Measurements from ENCODE around the gene SP7. TPM values are rescaled to one million over a fixed set of nuclear protein-coding genes. Genes with fewer than 3 reads are reported as not detected.

The SP7 gene
- total and polyA plus RNA-seq, 11 donors: not detected

- peaks cover 3 to 48% (median 40%) of the 10 kb centered on the region in 9 donors for H3K36me3 ChIP-seq
- TF ChIP-seq POLR2A (IDR thresholded peaks at IDR 0.05): no peak
- TF ChIP-seq CTCF (IDR thresholded peaks at IDR 0.05): no peak
- peaks cover 22 to 61% (median 55%) of the 10 kb centered on the region in 12 donors for H3K4me1 ChIP-seq
- intact Hi-C loops (cut with DNase I): loop anchor here in 2 of 10 donors (2.0 kb wide), 2 partner anchors 28 to 56 kb away; no protein-coding TSS in a partner anchor
- H3K27me3 ChIP-seq: no peaks in the 10 kb centered on the region
- no peaks in the 10 kb centered on the region for H3K9me3 ChIP-seq
- ATAC-seq (no peak), DNase-seq (peak in 1 of 5 donors; percentile 26)
- H3K4me3 ChIP-seq: peak overlapping the region in 11 of 12 donors; percentile 38 to 85 (median 70)
- H3K27ac ChIP-seq: peak overlapping the region; percentile 60 to 100 (median 96)
- 15 to 18% (median 17%) methylated on average over 21 of the region's 21 CpGs for WGBS, 4 donors
Measured at GRCh38 chr12:53380794-53381730, 44.9 kb upstream of the SP7 start.

GRCh38 chr12:53380104-53380793 is 44.1 kb upstream of the SP7 start, which contains the start of gene SP1:
SP1 (plus strand) TSS chr12:53380176; CDS start chr12:53380292, 116 bp downstream.
- 0 to 2% (median 1%) methylated on average over 25 to 70 of the region's 71 CpGs for WGBS, 4 donors
- no peaks in the 10 kb centered on the region for H3K27me3 ChIP-seq
- ATAC-seq (peak; percentile 19 to 83 (median 64)), DNase-seq (peak; percentile 93 to 98 (median 94))
- no peaks in the 10 kb centered on the region for H3K9me3 ChIP-seq
- peak within 1 kb of the TSS; percentile 90 to 100 (median 98) for H3K27ac ChIP-seq
- intact Hi-C loops (cut with DNase I): loop anchor here in 2 of 10 donors (2.0 kb wide), 2 partner anchors 27 to 55 kb away; no protein-coding TSS in a partner anchor
- H3K4me3 ChIP-seq: peak within 1 kb of the TSS; percentile 27 to 85 (median 68)
- TF ChIP-seq POLR2A (IDR thresholded peaks at IDR 0.05) (peak in 1 of 2 donors; percentile 48), CTCF (IDR thresholded peaks at IDR 0.05) (no peak)
- peaks cover 3 to 42% (median 35%) of the 10 kb centered on the region in 9 donors for H3K36me3 ChIP-seq
- H3K4me1 ChIP-seq: peaks cover 22 to 53% (median 48%) of the 10 kb centered on the region in 12 donors

- 0% methylated on average over 27 to 29 of the region's 29 CpGs for WGBS, 4 donors
- Histone ChIP-seq H3K27ac (peak overlapping the region; percentile 90 to 100 (median 98)), H3K27me3 (no peaks in the 10 kb centered on the region), H3K4me3 (peak overlapping the region; percentile 27 to 85 (median 64)), H3K4me1 (peaks cover 22 to 46% (median 42%) of the 10 kb centered on the region in 12 donors), H3K36me3 (peaks cover 3 to 35% (median 28%) of the 10 kb centered on the region in 9 donors), H3K9me3 (no peaks in the 10 kb centered on the region)
- TF ChIP-seq CTCF (IDR thresholded peaks at IDR 0.05) (no peak), POLR2A (IDR thresholded peaks at IDR 0.05) (peak; percentile 43 to 89)
- ATAC-seq: peak; percentile 87 to 91 (median 90)
- peak; percentile 95 to 100 (median 99) for DNase-seq
- intact Hi-C loops (cut with DNase I): loop anchor here in 4 of 10 donors (2.0 to 5.0 kb wide), 3 partner anchors 27 to 123 kb away; partner anchors contain the start of gene TARBP2 (in 1 of the 4)
Measured at GRCh38 chr12:53379389-53380103, 43.4 kb upstream of the SP7 start.
